GM19397 (cell line): Measurements from ENCODE around the gene NPLOC4.
"Not testable (repeated sequence)": the region's sequence is repeated elsewhere in the genome, so short reads cannot be mapped to it uniquely, and the experiment has no call there.

ENCODE experiments used
- ATAC-seq: cut with Tn5 transposase; IDR thresholded peaks from one replicate; pipeline ENCODE4 v1.9.1; 2021; ENCODE audit warnings: mild to moderate bottlenecking, moderate library complexity; ENCODE audit not compliant: unreplicated experiment

The NPLOC4 gene

DNA sequence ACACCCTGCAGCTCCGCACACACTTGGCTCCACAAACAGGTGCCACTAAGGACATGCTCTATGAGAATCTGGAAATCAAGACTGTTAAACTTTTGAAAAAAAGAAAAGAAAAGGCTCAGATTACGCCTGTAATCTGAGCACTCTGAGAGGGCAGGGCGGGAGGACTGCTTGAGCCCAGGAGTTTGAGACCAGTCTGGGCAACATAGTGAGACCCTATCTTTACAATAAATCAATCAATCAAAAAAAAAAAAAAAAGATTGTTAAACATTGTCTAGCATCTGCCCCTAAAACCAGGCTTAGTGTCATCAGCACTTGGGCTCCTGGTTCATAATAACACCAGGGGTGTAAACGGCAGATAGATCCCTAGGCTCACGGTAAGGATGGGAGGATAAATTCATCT lies 47.3 kb downstream of the NPLOC4 start:
- no peak for ATAC-seq

DNA sequence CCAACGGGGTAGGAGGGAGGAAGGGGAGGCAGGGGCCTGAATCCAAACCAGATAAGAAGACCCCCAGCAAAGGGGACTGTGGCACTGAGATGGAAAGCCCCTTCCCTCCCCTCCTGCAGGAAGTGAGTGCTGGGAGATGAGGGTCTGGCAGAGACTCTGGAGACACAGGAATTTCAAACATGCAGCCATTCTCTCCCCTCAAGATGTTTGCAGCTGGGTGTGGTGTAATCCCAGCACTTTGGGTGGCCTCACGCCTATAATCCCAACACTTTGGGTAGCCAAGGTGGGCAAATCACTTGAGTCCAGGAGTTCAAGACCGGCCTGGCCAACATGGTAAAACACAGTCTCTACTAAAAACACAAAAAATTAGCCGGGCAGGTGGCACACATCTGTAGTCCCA lies 50.8 kb downstream of the NPLOC4 start:
- no peak for ATAC-seq

DNA sequence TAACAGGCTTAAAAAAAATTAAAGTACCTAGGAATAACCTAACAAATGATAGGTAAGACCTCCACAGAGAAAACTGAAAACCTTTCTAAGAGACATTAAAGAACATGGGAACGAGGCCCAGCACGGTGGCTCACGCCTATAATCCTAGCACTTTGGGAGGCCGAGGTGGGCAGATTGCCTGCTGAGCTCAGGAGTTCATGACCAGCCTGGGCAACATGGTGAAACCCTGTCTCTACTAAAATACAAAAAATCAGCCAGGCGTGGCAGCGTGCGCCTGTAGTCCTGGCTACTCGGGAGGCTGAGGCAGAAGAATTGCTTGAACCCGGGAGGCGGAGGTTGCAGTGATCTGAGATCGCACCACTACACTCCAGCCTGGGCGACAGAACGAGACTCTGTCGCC lies 52.1 kb downstream of the NPLOC4 start:
- ATAC-seq, result not testable (repeated sequence)

DNA sequence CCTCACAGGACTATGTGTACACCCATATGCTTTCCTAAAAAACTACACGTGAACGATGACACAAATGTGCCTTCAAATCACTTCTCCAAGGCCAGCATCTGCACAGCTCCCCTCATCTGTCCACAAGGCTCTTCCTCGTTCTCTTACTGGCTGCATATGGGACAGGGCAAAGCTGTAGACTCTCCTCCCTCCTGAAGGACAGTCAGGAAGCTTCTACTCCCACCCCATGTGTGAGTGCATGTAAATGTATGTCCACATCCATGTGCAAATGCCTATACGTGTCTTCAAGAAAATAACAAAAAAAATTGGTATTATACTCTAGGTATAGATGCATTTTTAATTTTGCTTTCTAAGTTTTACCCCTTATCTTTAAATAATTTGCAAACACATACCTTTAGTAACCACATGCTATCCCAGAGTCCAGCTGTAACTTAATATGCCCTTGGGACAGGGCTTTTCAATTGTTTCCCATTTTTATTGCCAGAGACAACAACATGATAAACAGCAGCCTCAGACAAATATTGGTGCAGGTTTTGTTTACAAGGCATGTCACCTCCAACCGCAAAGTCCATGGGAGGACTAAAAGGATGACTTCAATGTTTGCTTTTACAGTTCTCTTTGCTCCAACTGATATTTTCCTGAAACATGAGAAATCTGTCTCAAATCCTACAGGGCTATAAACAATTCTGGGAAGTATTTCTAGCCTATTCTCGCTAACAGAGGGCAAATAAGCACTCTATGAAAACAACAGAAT lies 53.1 kb downstream of the NPLOC4 start:
- ATAC-seq, result no peak

DNA sequence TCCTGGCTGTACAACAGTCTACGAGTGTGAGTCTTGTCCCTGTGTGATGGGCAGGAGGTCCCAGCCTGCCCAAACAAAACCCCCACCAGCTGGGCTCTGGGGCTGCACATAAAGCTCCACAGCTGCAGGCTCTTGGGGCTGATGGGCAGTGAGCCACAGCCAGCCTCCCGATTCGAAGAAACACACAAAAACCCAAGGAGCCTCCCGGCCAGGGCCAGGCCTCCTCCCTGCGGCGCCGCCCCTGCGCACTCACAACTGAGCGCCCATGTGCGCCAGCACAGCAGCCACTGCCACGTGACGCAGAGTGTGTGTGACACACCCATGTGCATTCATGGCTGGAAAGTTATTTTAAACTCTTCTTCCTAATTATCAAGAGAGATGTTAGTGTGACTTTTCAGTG lies 54.2 kb downstream of the NPLOC4 start:
- no peak for ATAC-seq

DNA sequence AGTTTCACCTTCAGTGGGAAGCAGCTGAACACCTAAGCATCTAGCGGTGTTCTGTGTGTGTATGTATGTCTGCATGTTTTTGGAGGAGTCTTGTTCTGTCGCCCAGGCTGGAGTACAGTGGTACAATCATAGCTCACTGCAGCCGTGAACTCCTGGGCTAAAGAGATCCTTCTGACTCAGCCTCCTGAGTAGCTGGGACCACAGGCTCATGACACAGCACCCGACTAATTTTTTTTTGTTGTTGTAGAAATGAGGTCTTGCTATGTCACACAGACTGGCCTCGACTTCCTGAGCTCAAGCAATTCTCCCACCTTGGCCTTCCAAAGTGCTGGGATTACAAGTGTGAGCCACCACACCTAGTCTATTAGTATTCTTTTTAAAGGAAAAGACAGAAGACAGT lies 54.6 kb downstream of the NPLOC4 start:
- ATAC-seq, result no peak

DNA sequence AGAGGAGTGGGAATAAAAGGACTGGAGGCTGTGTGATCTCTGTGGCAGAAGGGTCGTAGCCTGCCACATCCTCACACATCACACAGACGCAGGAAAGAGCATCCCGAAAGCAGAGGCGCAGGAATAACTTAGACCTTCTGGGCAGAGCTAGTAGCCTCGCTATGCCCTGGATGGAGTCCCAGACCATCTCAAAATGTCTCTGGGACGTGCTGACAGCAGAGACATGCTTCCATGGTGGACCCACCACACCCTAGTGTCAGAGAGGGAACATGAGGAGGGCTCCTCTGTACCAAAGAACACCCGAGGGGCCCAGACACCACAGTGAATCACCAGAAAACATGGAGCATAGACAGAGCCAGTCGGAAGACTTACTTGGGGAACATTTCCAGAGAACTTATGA lies 55.2 kb downstream of the NPLOC4 start:
- no peak for ATAC-seq

DNA sequence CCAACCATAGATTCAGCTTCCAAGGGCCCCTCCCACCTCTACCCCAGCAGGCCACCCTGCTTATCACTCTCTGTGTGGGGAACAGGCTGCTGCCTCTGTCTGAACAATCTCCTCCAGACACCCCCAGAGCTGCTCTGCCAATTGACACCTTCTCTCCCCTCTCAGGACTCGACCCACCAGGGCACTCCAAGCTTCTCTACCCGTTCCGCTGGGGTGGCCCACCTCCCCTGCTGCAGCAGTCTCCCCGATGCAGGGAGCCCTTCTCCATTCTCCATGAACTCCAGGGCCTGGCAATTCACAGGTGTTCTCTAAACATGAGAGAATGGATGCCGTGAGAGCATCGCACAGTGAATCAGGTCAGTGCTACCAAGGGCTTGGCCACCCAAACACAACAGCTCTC lies 56.4 kb downstream of the NPLOC4 start:
- no peak for ATAC-seq

DNA sequence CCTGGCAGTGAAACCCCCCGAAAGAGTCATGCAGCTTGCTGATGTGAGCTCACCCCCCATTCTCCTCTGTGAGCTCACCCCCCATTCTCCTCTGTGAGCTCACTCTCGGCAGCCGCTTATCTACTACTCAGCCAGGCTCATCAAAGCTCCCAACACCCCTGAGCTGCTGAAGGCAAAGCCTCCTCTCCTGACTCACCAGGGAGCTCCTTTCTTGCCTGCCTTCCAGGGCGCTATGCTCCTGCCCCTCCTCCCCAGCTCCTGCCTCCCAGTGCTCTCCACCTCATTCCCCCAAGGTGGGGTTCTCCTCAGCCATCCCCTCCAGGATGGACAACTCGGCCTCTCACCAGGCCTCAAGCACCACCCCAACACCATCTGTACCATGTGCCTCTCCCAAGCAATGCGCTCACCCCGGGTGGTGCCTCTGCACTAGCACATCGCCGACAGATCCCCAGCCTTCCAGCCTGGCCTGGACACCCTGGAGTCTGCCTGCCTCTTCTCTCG lies 57.0 kb downstream of the NPLOC4 start:
- no peak for ATAC-seq

DNA sequence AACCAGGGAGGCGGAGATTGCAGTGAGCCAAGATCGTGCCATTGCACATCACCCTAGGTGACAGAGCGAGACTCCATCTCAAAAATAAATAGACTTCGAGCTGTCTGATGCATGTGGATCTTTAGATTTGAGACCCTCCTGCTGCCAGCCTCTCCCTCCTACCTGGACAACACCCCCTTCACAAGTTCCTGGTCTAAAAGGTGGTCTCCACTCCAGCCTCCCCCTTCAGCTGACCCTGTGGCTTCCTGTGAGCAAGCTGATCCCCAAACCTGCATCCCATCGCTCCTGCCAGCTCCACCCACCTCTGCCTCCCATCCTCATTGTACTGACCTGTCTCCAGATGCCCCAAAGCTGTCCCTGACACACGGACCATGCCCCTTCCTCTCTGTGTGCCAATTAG lies 57.6 kb downstream of the NPLOC4 start:
- no peak for ATAC-seq

DNA sequence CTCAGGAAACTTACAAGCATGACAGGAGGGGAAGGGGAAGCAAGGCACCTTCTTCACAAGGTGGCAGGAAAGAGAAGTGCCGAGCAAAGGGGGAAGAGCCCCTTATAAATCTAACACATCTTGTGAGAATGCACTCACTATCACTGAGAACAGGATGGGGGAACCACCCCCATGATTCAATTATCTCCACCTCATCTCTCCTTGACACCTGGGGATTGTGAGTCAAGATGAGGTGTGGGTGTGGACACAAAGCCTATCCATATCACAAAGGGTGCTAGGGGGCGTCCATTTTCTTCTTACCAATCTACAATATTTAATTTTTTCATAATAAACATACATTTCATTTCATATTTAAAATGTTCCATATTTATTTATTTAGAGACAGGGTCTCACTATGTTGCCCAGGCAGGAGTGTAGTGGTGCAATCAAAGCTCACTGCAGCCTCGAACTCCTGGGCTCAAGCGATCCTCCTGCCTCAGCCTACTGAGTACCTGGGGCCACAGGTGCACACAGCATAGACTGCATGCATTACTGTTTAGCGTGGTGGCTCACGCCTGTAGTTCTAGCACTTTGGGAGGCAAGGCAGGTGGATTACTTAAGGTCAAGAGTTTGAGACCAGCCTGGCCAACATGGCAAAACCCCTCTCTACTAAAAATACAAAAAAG lies 58.2 kb downstream of the NPLOC4 start:
- no peak for ATAC-seq

DNA sequence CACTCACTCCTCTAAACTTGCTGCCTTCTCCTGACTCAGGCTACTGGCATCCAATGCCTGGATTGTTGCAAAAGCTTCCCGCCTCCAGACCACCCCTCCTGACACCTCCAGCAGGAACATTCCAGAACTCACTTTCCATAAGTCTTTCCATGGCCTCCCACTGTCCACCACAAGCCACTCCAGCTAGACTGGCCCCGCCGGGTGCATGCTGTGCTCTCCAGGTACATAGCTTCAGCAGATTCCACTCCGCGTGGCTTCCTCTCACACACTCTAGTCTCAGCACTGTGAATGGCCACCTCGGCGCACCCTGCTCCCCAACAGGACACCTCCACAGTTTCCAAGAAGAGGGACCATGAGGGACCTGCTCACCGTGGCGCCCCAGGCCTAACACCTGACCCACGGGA lies 58.9 kb downstream of the NPLOC4 start:
- ATAC-seq, result no peak

DNA sequence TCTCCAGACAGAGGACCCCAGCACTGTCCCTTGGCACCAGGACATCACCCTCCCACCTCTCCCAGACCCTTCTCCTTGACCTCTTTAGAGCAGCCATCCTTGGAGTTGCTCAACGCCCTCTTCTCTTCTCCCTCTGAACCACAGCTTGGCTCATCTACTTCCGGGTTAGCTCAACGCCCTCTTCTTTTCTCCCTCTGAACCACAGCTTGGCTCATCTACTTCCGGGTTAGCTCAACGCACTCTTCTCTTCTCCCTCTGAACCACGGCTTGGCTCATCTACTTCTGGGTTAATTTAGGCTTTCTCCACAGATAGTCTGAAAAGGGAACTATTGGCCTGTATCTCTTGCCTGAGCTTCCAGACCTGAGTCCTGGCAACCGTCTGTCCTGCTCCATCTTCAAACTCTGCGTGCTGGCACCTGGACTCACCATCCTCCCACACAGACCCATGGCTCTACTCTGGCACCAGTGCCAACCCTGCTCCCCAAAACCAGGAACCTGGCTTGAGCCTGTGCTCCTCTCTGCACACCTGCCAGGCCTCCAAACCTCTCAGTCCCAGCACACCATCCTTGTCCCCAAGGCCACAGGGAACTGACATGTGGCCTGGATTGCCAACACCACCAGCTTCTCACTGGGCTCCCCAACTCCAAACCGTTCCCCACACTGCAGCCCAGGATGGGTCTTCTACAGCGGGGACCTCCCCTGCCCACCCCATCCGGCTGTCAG lies 59.5 kb downstream of the NPLOC4 start:
- ATAC-seq, result no peak

DNA sequence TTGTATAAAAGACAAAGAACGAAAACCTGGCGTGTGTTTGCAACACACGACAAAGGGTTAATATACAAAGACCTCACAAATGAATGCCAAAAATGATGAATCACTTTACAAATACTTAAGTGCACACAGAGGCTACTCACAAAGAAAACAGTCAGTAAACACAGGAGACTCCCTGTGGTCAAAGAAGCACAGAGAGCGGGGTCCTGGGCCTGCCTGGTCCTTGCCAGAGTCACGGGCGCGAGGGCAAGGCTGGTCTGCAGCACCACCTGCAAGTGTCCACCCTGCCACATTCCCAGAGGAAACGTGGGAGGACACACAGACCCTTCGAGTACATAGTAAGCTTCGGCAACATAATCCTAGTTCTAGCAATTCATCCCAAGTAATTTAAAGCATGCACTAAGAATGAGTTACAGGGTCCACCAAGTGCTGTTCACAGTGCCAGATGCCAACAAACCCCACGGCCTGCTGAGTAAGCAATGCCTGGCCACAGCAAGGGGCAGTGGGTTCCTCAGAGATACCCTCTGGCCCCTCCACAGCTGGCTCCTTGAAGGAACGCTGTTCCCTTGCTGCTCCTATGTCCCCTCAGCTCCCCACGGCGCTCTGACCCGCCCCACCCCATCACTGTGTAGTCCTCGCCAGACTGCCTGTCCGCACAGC lies 60.2 kb downstream of the NPLOC4 start:
- ATAC-seq, result no peak

DNA sequence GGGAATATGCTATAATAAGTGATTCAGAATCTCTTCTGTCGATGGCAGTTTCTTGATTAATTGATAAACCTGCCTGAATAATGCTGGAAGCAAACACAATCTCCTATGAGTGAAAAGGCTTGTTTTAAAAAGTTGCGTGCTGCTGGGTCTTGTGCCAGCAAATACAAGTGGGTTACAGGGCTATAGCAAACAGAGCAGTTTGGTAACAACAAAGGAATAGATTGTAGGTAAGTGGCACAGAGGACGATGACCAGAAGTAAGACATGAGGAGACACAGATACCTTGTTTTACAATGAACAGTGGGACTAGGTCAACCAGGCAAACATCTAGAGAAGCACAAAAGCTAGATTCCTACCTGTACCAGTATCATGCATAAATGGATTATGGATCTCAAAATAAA lies 61.1 kb downstream of the NPLOC4 start:
- no peak for ATAC-seq

DNA sequence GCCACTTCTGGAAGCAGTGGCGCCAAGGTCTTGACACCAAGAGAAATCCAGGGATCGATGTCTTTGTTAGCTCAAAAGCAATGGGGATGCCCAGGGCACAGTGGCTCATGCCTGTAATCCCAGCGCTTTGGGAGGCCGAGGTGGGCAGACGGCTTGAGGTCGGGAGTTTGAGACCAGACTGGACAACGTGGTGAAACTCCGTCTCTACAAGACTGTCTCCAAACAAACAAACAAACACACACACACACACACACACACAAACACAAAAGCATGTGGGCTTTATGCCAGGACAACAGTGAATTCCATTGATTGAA lies 62.3 kb downstream of the NPLOC4 start:
- ATAC-seq, result no peak

DNA sequence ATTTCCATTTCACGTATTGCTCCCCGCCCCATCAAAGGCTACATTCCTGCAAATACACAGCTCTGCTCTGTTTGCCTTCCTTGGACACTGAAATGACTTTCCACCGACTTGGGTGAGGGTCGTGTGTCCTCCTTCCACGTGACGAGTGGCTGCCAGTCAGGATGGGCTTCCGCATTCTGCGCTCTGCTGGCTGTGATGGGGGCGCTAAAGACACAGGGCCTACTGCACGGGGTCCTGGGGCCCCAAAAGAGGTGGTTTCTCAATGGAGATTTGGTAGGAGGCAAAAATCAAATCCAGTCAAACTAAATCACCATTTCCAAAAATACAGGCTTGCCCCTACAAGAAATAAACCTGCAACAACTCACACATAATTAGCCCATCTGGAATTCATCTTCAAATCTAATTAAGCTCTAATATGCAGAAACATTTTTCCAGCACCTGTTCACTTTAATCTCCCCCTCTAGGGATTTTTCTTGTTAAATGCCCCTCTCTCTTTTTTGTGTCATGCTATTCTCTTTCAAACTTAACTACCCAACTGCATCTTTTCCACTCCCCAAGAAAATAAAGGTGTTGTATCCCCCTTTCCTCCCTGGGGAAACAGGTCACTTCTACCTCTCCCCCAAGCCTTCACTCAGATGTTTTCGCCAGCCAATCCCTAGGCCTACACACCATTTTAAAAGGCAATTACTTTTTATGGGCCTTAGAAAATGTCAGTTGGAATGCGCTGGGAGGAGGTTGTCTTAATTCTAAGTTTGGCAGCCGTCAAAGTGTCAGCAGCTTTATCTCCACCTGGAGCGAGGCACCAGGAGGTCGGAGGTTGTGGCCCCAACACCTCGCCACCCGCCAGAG lies 62.9 kb downstream of the NPLOC4 start:
- ATAC-seq, result no peak

DNA sequence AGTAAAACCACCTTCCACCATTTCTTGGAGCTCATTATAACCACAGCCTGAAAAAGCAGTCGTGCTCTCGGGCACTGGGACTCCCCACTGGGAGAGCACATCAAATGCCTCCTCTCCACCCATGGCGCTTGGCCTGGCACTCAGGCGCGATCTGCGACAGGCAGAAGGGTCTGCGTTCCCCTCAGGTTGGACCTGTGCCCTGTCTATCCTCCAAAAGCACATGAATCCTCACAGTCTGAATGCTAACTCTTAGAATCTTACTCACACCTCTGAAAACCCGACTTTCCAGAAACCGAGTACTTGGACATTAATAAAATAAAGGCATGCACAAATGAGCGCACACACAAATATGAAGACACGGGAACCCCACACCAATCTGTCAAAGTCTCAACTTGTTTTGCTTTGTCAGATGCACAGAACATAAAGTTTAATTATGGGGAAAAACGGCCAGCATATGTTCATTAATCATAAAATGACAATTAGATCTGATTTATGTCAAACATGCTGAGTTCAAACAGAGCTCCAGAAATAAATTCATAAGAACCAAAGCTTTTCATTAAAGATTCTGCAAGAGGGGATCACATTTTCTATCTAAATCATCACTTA lies 64.2 kb downstream of the NPLOC4 start:
- no peak for ATAC-seq

DNA sequence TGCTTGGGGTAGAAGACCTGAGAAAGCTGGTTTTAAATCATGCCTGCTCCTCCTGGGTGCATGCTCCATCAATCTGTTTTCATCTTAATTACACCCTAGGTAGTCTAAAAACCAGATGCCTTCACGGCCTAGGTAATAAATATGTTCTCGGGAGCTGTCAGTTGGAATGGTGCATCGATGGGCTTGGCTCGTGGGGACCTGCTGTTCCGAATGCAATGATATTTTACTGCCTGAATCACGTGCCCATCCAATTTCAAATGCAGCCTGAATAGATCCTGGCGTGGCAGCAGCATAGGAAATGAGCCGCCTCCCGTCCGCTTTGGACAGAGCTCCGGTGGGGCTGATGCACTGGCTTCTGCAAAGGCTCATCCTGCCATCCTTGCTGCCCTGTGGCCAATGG lies 65.9 kb downstream of the NPLOC4 start:
- ATAC-seq, result no peak

DNA sequence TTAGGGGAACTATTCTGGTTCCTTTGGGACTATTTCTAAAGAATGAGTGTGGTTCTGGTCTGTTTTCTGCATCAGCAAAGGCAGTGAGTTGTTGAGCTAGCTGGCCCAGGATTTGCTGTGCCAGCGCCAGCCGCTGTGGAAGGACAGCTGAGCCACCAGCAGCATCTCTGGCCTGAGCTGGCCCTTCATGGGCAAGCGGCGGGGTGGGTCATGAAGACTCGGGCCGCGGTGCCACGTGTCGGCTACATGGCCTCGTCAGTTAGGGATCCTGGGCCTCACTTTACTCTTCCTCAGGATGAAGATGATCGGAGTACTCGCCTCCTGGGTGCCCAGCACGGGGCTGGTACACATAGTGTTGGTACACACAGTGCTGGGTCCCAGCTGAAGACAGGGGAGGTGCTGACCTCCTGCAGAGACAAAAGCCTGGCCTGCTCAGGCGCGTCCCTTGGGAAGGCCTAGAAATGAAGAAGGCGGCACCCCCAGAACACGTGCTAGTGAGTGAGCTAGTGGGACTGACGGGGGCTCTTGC lies 66.9 kb downstream of the NPLOC4 start:
- no peak for ATAC-seq
